Activated CD4-positive, alpha-beta T cell treated with anti-CD3 and anti-CD28 coated beads for 48 hours (primary cell): ENCODE results near the gene ANGEL1.

Source experiments
- DNase-seq: peaks from one replicate; pipeline ENCODE4 v3.0.0-alpha.2; 2020

The ANGEL1 gene

DNA sequence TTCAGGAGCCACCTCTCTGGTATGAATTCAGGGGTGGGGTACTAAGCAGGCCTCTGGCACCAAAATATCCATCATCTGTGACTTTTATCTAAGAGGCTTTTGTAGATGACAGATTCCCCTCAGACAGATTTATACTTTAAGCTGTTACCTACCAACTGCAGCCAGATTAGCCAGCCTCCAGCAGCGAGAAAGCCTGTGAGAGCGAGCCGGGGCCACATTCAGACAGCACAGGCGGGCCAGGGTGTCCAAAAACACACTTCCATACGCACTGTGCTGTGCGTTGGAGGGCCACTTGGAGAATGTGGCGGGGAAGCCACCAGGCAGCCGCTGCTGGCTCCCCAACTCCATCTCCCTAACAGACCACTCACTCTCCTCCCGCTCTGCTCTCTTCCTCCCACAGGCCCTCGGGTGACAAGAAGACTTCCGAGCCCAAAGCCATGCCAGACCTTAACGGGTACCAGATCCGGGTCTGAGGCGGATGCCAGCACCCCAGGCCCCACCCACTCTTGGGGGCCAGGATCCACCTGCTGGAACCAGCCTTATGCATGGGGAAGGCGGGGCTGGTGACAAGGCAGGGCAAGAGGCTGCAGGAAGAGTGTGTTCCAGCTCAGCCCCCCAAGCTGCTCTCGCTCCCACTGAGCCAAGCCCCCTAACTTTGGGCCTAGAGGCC is 34.0 kb downstream of the ANGEL1 start:
- no peak for DNase-seq

DNA sequence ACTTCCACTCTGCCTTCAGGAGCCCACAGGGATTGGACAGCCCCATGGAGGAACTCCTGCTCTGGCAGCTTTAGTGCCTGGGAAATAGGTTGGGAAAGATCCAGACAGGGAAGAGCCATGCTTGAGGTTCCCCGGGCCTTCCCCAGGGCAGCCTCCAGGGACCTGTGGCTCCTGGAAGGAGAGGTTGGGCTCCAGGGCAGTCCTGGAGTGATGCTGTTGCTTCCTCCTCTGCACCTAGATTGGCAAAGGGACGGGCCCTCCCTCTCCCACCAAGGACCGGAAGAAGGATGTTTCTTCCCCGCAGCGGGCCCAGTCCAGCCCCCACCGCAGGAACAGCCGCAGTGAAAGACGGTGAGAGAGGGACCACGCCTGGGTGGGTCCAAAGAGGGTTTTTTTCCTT is 35.0 kb downstream of the ANGEL1 start:
- DNase-seq, result no peak

DNA sequence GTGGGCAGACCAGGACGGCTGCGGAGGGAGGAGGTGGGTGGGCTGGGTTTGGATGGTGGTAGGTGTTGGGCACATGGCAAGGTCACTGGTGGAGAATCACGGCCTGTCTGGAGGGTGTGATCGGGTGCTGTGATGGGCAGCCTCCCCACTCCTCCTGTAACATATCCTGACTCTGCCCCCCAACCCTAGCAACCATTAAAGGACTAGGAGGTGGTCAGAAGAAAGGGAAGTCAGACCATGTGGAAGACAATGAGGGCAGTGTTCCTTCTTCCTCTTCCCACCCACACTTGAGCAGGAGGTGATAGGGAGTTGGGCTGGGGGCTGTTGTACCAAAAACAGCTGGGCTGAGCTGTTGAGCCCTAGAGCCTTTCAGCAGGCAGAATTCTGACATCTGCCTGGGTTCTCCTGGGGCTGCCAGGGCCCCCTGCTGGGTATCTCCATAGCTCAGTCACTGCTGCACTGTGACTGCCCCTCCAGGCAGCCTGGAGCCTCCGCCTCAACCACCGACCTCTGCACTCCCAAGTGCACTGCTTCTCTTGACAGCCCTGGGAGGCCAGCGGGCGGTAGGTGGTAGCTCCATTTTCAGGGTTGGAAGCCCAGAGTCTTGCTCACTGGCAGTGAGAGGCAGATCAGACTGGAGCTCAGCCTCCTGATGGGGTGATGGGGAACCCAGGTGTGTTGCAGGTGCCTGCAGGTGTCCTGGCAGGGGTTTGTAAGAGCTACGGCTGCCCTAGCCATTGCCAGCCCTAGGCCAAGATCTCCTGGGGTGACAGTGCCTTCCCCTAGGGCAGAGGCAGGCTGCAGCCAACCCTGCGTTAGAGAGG is 36.0 kb downstream of the ANGEL1 start:
- no peak for DNase-seq

DNA sequence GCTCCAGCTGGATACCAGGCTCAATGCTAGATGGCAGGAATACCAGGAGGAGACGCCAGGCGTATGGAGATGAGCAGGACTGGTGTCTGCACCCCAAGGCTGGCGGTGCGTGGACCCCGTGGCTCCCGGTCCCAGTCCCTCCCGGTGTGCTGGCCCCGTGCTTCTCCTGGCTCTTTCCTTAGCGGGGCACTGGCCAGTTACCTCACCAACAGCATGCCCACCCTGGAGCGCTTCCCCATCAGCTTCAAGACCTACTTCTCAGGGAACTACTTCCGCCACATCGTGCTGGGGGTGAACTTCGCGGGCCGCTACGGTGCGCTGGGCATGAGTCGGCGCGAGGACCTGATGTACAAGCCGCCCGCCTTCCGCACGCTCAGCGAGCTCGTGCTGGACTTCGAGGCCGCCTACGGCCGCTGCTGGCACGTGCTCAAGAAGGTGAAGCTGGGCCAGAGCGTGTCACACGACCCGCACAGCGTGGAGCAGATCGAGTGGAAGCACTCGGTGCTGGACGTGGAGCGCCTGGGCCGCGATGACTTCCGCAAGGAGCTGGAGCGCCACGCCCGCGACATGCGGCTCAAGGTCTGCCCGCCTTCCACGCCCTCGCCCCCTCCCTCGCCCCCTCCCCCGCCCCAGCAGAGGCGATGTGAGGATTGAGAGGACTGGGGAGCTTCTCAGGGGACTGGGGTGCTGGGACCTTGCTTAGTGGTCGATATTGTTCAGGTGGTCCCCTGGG is 36.8 kb downstream of the ANGEL1 start:
- DNase-seq, result no peak

DNA sequence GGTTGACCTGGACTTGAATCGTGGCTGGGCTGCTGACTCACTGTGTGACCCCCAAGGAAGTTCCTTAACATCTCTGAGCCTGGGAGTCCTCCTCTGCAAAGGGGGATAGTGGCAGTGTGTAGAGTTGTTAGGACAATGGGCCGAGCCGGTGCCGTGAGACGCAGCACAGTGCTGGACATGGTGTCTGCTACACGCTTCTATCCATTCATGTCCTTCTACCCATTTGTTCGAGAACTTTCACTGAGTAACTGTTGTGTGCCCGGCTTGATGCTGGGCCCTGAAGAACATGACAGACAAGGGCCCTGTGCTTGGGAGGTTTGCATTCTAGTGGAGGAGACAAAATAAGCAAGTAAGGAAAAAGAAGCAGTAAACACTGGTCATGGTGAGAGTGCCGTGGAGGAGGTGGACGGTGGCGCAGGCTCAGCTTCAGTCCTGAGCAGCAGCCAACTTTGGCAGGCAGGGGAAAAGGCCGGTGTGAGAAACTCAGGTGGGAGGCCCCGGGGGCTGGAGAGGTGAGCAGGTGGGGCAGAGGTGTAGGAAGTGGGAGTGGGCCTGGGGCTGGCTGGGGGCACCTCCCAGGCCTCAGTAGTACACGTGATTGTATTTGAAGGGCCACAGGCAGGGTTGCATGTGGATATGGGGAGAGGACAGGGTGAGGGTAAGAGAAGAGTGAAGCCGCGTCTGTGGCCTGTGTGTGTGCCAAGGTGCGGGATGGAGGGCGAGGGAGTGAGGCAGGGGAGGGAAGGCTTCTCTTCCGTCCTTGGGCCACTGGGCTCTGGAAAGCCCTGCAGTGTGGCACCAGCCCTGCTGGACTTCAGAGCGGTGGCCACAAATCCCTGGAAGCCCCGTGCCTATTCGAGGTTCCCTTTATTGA is 37.6 kb downstream of the ANGEL1 start:
- no peak for DNase-seq

DNA sequence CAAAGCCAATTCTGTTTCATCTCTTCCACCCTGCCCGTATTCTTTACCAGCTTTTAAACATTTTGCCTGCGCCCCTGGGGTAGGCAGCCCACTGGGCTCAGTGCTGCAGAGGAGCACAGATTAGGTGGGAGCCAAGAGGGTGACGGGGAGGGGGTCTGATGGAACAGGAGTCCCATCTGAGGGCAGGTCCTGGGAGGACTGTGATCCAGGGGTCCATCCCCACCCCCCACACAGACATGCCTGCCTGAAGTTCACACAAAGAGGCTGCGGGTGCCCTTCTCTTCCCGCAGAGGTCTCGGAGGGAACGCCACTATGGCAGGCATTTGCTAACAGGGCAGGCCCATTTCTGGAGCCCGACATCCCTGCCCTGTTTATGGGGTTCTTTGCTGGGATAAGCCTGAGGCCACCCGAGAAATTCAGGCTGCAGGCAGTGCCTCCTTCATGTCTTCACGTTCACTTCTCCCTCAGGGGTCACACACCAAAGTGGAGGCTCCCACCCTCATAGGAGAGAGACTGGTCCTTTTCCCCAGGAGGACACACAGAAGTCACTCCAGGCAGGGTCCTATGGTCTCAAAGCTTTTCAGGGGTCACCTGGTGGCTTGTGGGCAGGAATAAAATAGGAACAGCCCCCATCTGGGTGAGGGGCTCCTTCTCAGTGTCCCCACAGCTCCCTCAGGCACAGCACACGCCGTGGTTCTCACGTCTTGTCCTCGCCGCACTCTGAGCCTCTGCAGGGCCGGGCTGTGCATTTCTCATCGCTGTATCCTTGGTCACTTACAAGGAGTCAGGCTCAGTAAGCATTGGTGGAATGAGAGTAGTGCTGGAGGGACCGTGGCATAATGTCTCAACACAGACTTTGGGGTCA is 38.5 kb downstream of the ANGEL1 start:
- DNase-seq, result no peak

DNA sequence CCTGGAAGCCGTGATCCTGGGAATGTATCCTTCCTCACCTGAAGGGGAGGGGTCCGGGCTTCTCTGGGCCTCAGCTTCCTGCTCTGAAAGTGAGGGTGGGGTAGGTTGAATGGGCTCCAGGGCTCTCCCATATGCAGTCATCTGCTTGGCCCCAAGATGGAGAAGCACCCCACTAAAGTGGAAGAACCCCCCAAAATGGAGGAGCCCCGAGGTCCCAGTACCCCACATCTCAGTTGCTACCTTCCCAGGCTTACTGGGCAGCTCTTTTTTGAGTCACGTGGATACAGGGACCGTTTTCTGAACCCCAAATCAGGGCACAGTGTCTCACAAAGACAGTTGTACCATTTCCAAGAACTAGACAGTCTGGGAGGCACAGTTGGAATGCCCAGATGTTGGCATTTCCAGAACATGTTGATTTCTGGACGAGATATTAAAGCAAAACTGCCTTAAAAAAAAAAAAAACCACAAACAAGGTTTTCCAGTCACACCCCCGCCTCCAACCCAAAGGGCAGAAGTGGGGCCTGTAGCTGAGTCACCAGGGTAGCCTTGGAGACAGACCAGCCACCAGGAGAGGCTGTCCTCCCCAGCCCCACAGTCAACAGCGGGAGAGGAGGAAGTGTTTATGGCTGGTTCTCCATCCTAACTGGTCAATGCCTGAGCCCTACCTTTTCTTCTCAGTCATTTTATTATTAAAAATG is 39.3 kb downstream of the ANGEL1 start:
- DNase-seq, result peak; percentile 39

DNA sequence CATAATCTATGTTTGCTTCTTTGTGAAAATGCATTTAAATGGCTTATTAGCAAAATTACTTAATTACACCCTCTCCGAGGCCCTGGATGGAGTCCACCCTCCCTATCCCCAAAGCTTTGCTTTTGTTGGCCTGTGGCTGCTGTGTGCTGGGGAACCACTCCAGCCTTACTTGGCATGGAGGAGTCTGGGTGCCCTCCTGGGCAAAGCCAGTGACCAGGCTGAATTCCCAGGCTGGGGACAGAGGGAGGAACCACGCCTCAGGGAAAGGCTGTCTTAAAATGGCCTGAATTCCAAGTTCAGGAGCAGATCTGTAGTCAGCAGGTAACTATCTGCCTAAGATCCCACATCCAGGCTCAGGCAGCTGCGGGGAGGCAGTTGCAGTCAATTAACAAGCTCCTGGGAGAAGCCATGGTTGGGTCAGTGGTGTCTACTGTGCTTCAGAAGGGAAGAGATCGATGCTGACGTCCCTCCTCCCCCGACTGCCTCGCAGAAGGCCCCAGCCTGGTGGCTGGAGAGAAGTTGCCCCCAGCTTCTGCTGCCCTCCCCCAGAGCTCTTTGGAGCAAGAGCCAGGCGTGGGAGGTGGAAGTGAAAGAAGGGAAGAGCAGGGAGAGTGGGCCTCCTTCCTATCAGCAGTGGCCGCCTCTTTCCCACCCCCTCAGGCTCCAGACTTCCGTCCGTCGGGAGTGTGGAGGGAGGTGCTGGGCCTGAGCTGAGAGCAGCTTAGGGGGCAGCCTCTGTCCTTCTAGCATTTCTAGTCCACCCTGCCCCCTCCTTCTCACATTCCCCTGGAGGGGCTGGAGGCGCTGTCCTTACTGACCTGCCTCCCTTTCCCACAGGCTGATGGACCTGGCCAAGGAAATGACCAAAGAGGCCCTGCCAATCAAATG is 40.1 kb downstream of the ANGEL1 start:
- DNase-seq, result no peak

DNA sequence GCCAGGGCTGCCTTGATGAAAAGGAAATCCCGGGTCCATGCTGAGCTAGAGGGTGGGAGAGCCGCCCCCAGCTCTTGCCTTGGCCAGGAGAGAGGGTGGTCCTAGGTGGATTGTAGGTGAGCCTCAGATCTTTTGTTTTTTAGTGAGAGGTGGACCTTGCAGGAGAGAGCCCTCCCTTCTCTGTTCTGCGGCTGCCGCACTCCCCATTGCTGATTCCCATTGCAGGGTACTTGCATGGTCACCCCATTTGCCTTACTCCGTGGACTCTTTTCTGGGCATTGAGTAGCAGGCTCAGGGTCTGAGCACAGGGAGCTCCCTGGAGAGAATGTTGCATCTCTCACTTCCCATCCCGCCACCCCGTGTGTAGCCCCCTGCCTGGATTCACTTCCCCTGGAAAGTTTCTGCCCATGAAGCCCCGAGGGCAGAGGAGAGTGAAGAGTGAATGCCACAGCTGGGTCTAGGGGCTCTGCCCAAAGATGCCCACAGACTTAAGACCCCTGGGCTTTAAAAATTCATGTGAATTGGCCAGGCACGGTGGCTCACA is 41.2 kb downstream of the ANGEL1 start:
- no peak for DNase-seq

DNA sequence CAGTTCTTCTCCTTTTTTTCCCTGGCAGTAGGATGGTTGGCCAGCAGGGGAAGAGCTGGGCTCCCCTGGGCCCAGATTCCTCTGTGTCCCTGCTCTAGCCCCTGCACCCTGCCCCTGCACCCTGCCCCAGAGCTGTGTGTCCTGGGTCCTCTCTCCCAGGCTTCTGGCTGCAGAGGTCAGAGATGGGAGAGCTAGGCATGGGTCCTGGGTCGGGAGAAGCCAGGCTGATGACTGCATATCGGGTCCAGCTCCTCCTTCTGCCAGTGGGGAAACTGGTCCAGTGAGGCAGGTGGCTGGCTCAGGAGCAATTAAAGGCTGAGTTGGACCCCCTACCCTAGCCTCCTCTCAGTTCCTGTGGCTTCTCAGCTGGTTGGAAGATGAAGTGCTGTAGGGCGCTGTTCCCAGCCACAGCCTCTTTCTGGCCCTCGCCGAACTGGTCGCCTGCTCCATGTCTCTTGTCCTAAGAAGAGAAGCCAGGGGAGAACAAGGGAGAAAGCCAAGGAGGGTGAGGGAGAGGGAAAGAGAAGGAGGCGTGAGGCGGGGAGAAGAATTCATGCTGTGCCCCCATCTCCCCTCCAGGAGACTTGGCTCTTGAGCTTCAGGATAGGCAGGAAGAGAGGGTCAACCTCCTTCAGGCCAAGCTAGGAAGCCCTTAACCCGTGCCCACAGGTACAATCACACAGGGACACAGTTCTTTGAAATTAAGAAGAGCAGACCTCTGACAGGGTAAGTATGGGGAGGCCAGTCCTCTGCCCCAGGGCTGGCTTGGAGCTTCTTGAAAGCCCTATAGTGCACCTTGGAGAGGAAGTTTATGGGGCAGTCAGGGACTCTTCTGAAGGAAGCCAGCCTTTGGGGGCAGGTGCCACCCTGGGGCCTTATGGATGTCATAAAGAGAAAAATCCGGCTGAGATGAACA is 41.9 kb downstream of the ANGEL1 start:
- no peak for DNase-seq

DNA sequence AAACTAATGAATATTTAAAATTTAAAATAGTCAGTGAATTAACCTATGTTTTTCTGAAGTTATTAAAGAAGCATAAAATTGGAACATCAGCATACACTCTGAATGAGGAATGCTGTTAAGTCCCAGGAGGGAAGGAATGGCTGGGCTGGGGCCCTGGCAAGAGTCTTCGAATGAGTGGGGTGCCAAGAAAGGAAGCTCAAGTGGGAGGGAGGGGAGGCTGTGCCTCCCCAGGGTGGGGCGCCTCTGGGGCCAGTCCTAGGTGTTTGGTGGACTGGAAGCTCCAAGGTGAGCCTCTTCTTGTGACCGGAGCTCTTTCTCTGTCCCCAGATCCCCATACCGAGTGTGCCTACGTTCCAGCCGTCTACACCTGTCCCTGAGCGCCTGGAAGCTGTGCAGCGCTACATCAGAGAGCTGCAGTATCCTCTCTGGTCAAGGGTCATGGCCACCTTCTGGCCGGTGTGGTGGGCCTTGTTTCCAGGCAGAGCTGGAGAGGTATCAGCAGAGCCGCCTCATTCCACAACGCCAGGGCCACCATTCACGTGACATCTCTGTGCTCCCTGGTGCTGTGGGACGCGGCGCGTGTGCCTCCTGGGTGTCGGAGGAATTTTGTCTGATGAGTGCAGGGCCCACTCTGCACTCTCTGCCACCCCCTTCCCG is 42.9 kb downstream of the ANGEL1 start:
- DNase-seq, result no peak

DNA sequence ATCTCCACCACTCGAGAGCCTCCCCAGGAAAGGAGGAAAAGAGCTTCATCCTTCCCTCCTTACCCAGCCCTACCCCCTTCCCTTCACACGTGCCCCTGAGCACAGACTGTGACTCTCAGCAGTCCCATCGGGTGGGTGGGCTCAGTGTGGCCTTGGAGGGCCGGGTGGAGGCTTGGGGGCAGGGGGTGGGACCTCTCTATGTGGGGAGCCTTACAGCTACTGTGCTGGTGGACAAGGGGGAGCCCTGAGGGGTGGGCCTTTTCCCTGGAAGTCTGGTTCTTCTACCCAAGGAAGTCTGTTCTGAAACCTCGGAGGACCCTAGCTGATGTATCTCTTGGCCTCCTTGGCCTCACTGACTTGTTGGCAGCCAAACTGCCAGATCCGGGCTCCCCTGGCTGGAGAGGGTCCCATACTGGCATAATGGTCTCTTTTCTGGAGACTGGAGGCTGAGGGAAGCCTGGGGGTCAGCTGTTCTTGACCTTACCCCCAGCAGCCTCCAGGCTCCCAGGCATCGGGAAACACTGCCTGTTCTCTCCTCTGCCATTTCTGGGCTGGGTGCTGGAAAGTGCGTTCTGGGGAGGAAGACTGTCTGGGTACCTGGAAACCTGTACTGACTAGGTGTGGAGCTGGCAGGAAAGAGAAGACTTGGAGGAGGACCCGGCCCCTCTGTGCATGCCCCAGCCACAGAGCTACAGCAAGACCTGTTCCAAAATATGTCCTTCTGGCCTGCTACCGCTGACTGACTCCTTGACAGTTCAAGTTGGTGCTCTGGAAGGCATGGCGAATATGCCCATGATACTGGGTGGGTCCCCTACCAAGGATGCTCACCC is 43.8 kb downstream of the ANGEL1 start:
- no peak for DNase-seq

DNA sequence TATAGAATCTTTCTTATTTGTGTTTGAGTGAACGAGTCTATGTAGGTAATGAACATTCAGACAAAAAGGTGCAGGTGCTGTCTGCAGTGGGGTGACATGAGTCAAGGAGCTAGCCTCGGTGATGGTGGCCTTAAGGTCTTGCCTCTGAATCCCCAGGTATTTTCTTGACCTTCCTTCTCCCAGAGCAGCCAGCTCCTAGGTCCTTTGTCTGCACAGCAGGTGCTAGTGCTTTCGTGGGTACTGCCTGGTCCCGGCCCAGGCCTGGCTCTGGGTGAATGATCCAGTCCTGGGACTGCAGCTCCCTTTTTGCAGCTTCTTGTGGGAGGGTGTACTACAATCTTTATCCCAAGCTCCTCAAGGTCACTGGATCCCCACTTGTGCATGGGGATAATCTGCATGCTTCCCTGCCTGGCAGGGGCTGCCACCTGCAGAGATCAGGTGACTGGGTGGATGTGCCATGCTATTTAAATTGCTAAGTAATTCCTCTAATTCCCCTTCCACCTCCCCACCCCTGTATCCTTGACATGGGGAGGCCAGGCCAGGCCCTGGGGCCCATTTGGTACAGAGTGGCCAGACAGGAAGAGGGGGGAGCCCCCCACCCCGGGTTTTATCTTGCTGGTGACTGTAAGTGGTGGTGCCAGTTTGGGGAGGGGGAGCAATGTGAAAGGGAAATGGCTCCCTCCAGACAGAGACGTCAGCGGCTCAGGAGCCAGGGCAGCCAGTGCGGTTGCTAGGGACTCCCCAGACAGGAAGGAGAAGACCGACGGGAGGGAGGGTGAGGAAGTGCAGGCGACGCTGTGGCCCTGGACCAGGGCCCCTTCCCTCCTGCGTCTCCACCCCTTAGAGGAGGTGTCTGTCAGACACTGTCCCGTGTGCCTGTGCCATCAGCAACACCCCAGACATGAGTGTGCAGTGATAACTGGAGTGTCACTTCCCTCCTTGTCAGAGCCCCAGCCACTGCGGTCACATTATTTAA is 44.7 kb downstream of the ANGEL1 start:
- peak; percentile 67 for DNase-seq

DNA sequence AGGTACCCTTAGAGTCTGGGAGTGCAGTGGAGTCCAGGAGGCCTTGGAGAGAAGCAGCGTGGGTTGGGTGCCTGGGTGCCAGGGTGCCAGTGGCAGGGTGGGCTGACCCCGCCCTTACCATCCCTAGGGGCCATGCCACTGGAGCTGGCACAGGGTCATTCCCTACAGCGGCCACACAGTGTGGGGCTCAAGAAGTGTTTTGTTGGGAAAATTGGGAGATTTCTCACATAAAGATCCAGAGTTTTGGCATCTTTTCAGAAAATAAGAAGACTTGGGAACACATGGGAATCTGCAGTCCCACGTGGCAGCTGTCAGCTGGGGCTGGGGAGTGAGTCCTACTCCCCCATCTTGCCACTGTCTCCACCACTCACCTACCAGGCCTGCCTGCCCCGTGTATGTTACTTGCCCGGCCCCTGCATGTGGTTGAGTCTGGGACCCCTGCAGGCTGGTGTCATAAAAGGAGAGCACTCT is 47.2 kb downstream of the ANGEL1 start:
- DNase-seq, result no peak
